ENCODE results near the gene DUSP12. TPM values are rescaled to one million over a fixed set of nuclear protein-coding genes. Genes with fewer than 3 reads are reported as not detected.

DUSP12 gene
- total and polyA plus RNA-seq, 3 donors from 2014 or later = 21.8 to 31.8 (median 23.6) TPM

DNA sequence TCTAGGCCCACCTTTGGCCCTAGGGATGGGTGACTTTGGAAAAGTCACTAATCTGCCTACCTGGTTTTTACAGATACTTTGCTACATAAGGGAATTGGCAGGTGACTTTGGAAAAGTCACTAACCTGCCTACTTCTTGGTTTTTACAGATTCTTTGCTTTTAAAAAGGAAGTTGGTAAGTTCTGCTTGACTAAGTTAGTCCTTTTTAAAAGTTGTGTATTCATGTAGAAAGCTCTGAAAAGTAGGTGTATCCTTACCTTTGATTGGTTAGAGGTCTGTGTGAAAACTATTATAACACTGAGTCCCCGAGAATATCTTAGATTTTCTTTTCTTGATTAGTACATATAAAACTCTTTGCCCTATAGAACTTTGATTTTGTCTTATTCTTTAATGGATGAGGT lies 28.9 kb downstream of the DUSP12 start:
- TF ChIP-seq CTCF (IDR thresholded peaks at IDR 0.05) = no peak
- no peak for TF ChIP-seq POLR2A (IDR thresholded peaks at IDR 0.05)
- intact Hi-C loops (cut with DNase I; ENCODE audit: low total_unique reads) = no loop called here
- no peaks in the 10 kb centered on the region for H3K36me3 ChIP-seq (ENCODE audit: low read depth, missing control alignments)
- 86 to 92% methylated on average over 1 of the region's 1 CpG for WGBS, 2 donors
- H3K9me3 ChIP-seq = no peaks in the 10 kb centered on the region
- DNase-seq = no peak
- no peaks in the 10 kb centered on the region for H3K4me1 ChIP-seq
- H3K4me3 ChIP-seq = no peak overlapping the region
- no peak overlapping the region for H3K27ac ChIP-seq
- no peaks in the 10 kb centered on the region for H3K27me3 ChIP-seq

DNA sequence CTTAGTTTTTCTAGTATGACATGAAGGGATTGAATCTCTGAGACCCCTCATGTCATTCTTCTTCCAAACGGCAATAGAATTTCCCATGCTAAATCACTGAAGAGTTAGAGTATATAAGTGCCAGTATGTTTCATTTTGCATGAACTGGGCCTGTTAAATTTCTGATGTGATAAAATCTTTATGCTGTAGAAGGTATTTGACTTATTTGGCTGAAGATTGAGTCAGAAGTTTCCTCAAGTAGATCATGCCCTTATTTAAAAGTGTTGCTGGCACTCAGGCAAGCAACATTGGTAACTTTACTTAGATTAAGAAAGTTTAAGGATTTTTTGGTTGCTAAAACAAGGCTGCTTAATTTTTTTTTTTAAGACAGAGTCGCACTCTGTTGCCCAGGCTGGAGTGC lies 29.8 kb downstream of the DUSP12 start:
- intact Hi-C loops (cut with DNase I; ENCODE audit: low total_unique reads) = no loop called here
- no peaks in the 10 kb centered on the region for H3K36me3 ChIP-seq (ENCODE audit: low read depth, missing control alignments)
- H3K9me3 ChIP-seq = no peaks in the 10 kb centered on the region
- no peak for DNase-seq
- WGBS, 2 donors = 88 to 92% methylated on average over 2 of the region's 2 CpGs
- H3K4me1 ChIP-seq = no peaks in the 10 kb centered on the region
- H3K4me3 ChIP-seq = no peak overlapping the region
- H3K27me3 ChIP-seq = no peaks in the 10 kb centered on the region
- H3K27ac ChIP-seq = no peak overlapping the region
- no peak for TF ChIP-seq CTCF (IDR thresholded peaks at IDR 0.05)
- TF ChIP-seq POLR2A (IDR thresholded peaks at IDR 0.05) = no peak

DNA sequence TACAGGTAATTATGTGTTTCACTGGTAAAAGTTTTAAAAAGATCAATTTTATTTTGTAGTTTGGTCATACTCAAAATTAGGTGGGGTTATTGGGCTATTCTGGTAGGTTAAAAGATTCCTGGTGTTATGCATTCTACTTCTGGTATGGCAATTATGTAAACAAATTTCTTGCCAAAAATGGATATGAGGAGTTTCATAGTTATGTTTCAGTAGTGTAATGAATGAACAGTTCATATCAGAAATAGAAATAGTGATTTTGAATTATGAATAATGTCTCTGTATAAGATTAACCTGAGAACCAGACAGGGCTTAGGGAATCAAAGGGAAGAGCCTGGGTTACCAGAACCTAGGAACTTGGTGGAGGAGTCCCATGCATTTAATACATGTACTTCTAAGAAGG lies 32.4 kb downstream of the DUSP12 start:
- intact Hi-C loops (cut with DNase I; ENCODE audit: low total_unique reads) = no loop called here
- H3K4me1 ChIP-seq = no peaks in the 10 kb centered on the region
- no peak overlapping the region for H3K27ac ChIP-seq
- H3K9me3 ChIP-seq = no peaks in the 10 kb centered on the region
- no peaks in the 10 kb centered on the region for H3K27me3 ChIP-seq
- H3K36me3 ChIP-seq (ENCODE audit: low read depth, missing control alignments) = no peaks in the 10 kb centered on the region
- no peak for DNase-seq
- no peak overlapping the region for H3K4me3 ChIP-seq
- TF ChIP-seq POLR2A (IDR thresholded peaks at IDR 0.05) (no peak), CTCF (IDR thresholded peaks at IDR 0.05) (no peak)

DNA sequence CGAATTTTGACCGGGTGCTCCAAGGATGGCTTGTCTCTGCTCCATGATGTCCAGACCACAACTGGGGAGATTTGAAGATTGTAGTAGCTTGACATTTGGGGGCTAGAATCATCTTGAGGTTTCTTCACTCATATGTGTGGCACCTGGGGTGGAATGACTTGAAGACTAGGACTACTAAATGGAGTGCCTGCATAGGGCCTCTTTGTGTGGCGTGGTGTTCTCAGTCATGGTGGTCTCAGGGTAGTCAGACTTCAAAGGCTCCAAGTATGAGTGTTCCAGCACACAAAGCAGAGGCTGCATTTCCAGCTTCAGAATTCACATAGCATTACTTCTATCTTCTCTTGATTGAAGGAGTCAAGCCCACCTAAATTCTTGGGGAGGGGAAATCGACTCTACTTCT lies 33.3 kb downstream of the DUSP12 start:
- DNase-seq = no peak
- no peak overlapping the region for H3K4me3 ChIP-seq
- no peaks in the 10 kb centered on the region for H3K4me1 ChIP-seq
- no peak for TF ChIP-seq POLR2A (IDR thresholded peaks at IDR 0.05)
- no peak for TF ChIP-seq CTCF (IDR thresholded peaks at IDR 0.05)
- WGBS, 2 donors = 94 to 100% methylated on average over 4 of the region's 4 CpGs
- H3K9me3 ChIP-seq = no peaks in the 10 kb centered on the region
- intact Hi-C loops (cut with DNase I; ENCODE audit: low total_unique reads) = no loop called here
- H3K36me3 ChIP-seq (ENCODE audit: low read depth, missing control alignments) = no peaks in the 10 kb centered on the region
- H3K27ac ChIP-seq = no peak overlapping the region
- H3K27me3 ChIP-seq = no peaks in the 10 kb centered on the region

DNA sequence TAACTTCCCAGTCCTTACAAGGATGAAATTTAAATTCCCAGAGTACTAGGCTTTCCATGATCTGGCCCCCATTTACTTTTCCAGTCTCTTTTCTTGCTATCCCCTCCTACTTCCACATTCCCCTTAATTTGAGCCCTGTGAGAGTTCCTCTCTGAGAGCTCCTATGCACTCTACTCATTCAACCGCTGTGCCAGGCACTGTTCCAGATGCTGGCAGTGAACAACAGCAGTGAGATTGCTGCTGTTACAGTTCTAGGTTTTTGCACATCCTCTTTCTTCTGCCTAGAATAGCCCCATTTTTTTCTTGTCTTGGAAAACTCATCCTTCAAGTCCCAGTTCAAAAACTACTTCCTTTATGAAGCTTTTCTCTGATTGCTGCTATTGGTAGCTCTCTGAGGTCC lies 35.4 kb downstream of the DUSP12 start:
- no peak overlapping the region for H3K27ac ChIP-seq
- no peak for DNase-seq
- H3K36me3 ChIP-seq (ENCODE audit: low read depth, missing control alignments) = no peaks in the 10 kb centered on the region
- no peaks in the 10 kb centered on the region for H3K27me3 ChIP-seq
- WGBS, 2 donors = 86% methylated on average over 1 of the region's 1 CpG
- H3K4me1 ChIP-seq = no peaks in the 10 kb centered on the region
- no peak overlapping the region for H3K4me3 ChIP-seq
- H3K9me3 ChIP-seq = no peaks in the 10 kb centered on the region
- TF ChIP-seq CTCF (IDR thresholded peaks at IDR 0.05) (no peak), POLR2A (IDR thresholded peaks at IDR 0.05) (no peak)
- intact Hi-C loops (cut with DNase I; ENCODE audit: low total_unique reads) = no loop called here

All from testis (tissue), 3 donors.